SK-N-SH (cell line): ENCODE measurements around the gene C15orf40. TPM values are rescaled to one million over a fixed set of nuclear protein-coding genes. Genes with fewer than 3 reads are reported as not detected.
A peak's percentile ranks its signal among the peaks of the same experiment; 100 is the strongest.

Experiments
- CTCF ChIA-PET: fragments of 300-600, 350-600 bp; formaldehyde crosslinking; extraction: SDS; loops from one replicate; lab custom pipeline; 2021; lab: Yijun Ruan, JAX
- POLR2A ChIA-PET: fragments of 350-600 bp; sonication (Branson Sonifier 250); formaldehyde crosslinking; extraction: SDS; loops from one replicate; lab custom pipeline; 2020; ENCODE audit warnings: antibody characterized with exemption, inconsistent platforms; lab: Yijun Ruan, JAX
- DNase-seq: peaks from one replicate; pipeline ENCODE4 v3.0.0; 2012
- H2AFZ ChIP-seq: fragments of 200-600 bp; sonication (generic); 2 replicates; pipeline ENCODE4 v1.8.1; 2016; ENCODE audit warnings: antibody characterized with exemption, mild to moderate bottlenecking, low read depth
- H3F3A ChIP-seq: fragments of 200-600 bp; sonication (generic); replicated peaks from 2 replicates; pipeline ENCODE3; 2016; ENCODE audit warnings: antibody characterized with exemption, mild to moderate bottlenecking; ENCODE audit not compliant: insufficient read depth
- H3K27ac ChIP-seq, 2 experiments: fragments of 200-500 bp in 1 of 2; fragments of 200-600 bp in 1 of 2; sonication (Bioruptor generic) in 1 of 2; sonication (generic), shearing (Covaris generic) in 1 of 2; 2 replicates each; pipeline versions ENCODE4 v1.5.1 to v1.6.1; 2014 to 2016; ENCODE audit warnings: low read depth in 2 of 2, inconsistent platforms in 1 of 2, low read length in 1 of 2, mild to moderate bottlenecking in 1 of 2, mixed read lengths in 1 of 2
- H3K27me3 ChIP-seq: fragments of 200-600 bp; sonication (generic), shearing (Covaris generic); 2 replicates; pipeline ENCODE4 v1.6.1; 2016; ENCODE audit warnings: mixed run types; ENCODE audit not compliant: insufficient read depth
- H3K36me3 ChIP-seq, 2 experiments: fragments of 200-500 bp in 1 of 2; fragments of 200-600 bp in 1 of 2; sonication (Bioruptor generic) in 1 of 2; sonication (generic) in 1 of 2; replicated peaks in 1 of 2; 2 replicates each; pipeline versions ENCODE3 to v1.5.1; 2014 to 2016; ENCODE audit warnings: low read length in 1 of 2, mild to moderate bottlenecking in 1 of 2; ENCODE audit not compliant: insufficient read depth in 2 of 2, control insufficient read depth in 1 of 2
- H3K4me1 ChIP-seq, 2 experiments: fragments of 200-500 bp in 1 of 2; fragments of 200-600 bp in 1 of 2; sonication (Bioruptor generic) in 1 of 2; sonication (generic), shearing (Covaris generic) in 1 of 2; 2 replicates each; pipeline versions ENCODE4 v1.5.1 to v1.6.1; 2014 to 2016; ENCODE audit warnings: low read depth in 1 of 2, low read length in 1 of 2, mixed run types in 1 of 2; ENCODE audit not compliant: insufficient read depth in 2 of 2, control insufficient read depth in 1 of 2
- H3K4me2 ChIP-seq: fragments of 200-600 bp; sonication (generic), shearing (Covaris generic); 2 replicates; pipeline ENCODE4 v1.6.1; 2017; ENCODE audit warnings: mixed run types
- H3K4me3 ChIP-seq, 2 experiments: fragments of 200-500 bp in 1 of 2; fragments of 200-600 bp in 1 of 2; sonication (Bioruptor generic) in 1 of 2; sonication (generic), shearing (Covaris generic) in 1 of 2; 2 replicates each; pipeline versions ENCODE4 v1.5.1 to v1.8.1; 2014 to 2016; ENCODE audit warnings: low read depth in 2 of 2, inconsistent platforms in 1 of 2, low read length in 1 of 2, mild to moderate bottlenecking in 1 of 2, mixed read lengths in 1 of 2, moderate library complexity in 1 of 2
- H3K79me2 ChIP-seq: fragments of 200-600 bp; sonication (generic); 2 replicates; pipeline ENCODE4 v1.8.1; 2017; ENCODE audit warnings: mild to moderate bottlenecking; ENCODE audit not compliant: insufficient read depth
- H3K9ac ChIP-seq: fragments of 200-600 bp; sonication (generic); 2 replicates; pipeline ENCODE4 v1.6.1; 2017; ENCODE audit warnings: mixed run types
- H3K9me2 ChIP-seq: fragments of 200-600 bp; sonication (generic); 2 replicates; pipeline ENCODE4 v1.6.1; 2017; ENCODE audit warnings: mixed run types
- H3K9me3 ChIP-seq: fragments of 200-600 bp; sonication (generic); 2 replicates; pipeline ENCODE4 v1.6.1; 2017; ENCODE audit warnings: mixed run types, mild to moderate bottlenecking, moderate library complexity
- H4K20me1 ChIP-seq: fragments of 200-600 bp; sonication (generic); 2 replicates; pipeline ENCODE4 v1.6.1; 2017; ENCODE audit warnings: mild to moderate bottlenecking, mixed run types; ENCODE audit not compliant: insufficient read depth
- MEF2A ChIP-seq: IDR thresholded peaks from 2 replicates; pipeline ENCODE4 v1.4.0; 2012; ENCODE audit warnings: low read depth, borderline replicate concordance
- MXI1 ChIP-seq: IDR thresholded peaks from 2 replicates; pipeline ENCODE4 v1.6.1; 2012; ENCODE audit warnings: mild to moderate bottlenecking, low read depth, low read length, improper control_type of control experiment
- RAD21 ChIP-seq: IDR thresholded peaks from 2 replicates; pipeline ENCODE4 v1.6.1; 2012; ENCODE audit warnings: mild to moderate bottlenecking, low read length
- RCOR1 ChIP-seq: fragments of 150-350 bp; IDR thresholded peaks from 2 replicates; pipeline ENCODE4 v1.6.1; 2017; ENCODE audit warnings: antibody characterized with exemption, low read length
- SIN3A ChIP-seq: IDR thresholded peaks from 2 replicates; pipeline ENCODE4 v1.6.1; 2012; ENCODE audit warnings: low read depth, mild to moderate bottlenecking, low read length, moderate library complexity, borderline replicate concordance
- TEAD4 ChIP-seq: IDR thresholded peaks from 2 replicates; pipeline ENCODE4 v1.4.0; 2012; ENCODE audit warnings: mild to moderate bottlenecking, borderline replicate concordance; ENCODE audit not compliant: insufficient read depth
- WGBS: methylation state at CpG from one replicate; pipeline ENCODE4 v1.1.6; 2017; ENCODE audit warnings: low lambda C conversion rate; 5-methylcytosine and 5-hydroxymethylcytosine counted together
- polyA plus RNA-seq, 3 experiments: library from polyadenylated mRNA; depleted of rRNA; stranded (reverse); fragments of >200 nt; gene quantifications; 2 replicates each; pipeline ENCODE4 v1.2.3, GENCODE V29; 2012
- TF ChIP-seq, protein P1 (sequence below): IDR thresholded peaks from 2 replicates; pipeline ENCODE4 v1.6.1; 2012; ENCODE audit warnings: mild to moderate bottlenecking, low read depth, low read length, moderate library complexity
- TF ChIP-seq, protein P2 (sequence below): fragments of 150-350 bp; IDR thresholded peaks from 2 replicates; pipeline ENCODE4 v1.6.1; 2017; ENCODE audit warnings: antibody characterized with exemption, low read length, low read depth, borderline replicate concordance
- TF ChIP-seq, protein P3 (sequence below): IDR thresholded peaks from 2 replicates; pipeline ENCODE4 v1.4.0; 2012; ENCODE audit warnings: low read depth, borderline replicate concordance
- TF ChIP-seq, protein P4 (sequence below): IDR thresholded peaks from 2 replicates; pipeline ENCODE4; 2012

The C15orf40 gene
- polyA plus RNA-seq, 1 of the 3 experiments (the other 2 are of a cell fraction) = 44.1 TPM

DNA sequence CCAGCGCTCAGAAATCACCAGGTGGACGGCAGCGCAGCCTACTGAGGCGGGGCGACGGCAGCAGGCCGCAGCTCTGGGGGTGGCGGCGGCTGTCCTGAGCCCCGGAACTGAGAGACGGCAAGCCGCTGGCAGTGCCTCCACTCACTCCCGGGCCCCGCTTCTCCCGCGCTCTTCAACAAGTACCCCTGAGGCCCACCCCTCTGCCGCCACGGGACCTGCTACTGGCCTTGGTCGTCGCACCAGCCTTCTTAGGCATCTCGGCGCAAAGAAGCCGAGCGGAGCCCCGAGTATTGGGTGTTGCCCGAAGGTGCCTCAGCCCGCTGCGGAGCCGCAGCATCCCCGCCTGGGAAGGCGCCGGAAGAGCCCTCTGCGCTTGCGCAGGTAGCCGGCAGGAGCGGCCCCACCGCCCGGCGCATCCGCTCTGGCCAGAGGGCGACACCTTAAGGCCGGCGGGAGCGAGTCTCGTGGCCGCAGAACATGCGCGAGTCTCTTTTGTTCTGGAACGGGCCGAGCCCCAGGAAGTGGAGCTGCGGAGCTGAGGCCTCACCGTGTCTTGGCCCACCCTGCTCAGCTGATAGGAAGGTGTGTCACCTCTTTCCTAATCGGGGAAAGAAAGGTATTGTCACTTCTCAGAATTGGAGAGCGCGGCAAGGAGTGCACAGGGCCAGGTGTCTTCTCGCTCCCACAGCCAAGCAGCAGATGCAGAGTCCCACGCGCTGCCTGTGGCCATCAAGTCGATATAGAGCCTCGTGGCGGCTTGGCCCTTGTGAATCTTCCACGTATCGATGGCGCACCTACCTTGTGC, at the start of gene C15orf40 (continued):
- peak; percentile 89; the same call in 1 of the 2 replicates for TF ChIP-seq MXI1
- peak; percentile 49; the same call in 1 of the 2 replicates for TF ChIP-seq SIN3A
- TF ChIP-seq MEF2A = no peak
- TF ChIP-seq TEAD4 = no peak; the same call in 1 of the 2 replicates
- TF ChIP-seq, protein P1, sequence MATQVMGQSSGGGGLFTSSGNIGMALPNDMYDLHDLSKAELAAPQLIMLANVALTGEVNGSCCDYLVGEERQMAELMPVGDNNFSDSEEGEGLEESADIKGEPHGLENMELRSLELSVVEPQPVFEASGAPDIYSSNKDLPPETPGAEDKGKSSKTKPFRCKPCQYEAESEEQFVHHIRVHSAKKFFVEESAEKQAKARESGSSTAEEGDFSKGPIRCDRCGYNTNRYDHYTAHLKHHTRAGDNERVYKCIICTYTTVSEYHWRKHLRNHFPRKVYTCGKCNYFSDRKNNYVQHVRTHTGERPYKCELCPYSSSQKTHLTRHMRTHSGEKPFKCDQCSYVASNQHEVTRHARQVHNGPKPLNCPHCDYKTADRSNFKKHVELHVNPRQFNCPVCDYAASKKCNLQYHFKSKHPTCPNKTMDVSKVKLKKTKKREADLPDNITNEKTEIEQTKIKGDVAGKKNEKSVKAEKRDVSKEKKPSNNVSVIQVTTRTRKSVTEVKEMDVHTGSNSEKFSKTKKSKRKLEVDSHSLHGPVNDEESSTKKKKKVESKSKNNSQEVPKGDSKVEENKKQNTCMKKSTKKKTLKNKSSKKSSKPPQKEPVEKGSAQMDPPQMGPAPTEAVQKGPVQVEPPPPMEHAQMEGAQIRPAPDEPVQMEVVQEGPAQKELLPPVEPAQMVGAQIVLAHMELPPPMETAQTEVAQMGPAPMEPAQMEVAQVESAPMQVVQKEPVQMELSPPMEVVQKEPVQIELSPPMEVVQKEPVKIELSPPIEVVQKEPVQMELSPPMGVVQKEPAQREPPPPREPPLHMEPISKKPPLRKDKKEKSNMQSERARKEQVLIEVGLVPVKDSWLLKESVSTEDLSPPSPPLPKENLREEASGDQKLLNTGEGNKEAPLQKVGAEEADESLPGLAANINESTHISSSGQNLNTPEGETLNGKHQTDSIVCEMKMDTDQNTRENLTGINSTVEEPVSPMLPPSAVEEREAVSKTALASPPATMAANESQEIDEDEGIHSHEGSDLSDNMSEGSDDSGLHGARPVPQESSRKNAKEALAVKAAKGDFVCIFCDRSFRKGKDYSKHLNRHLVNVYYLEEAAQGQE = 0 out of 2 replicates have a peak, but pooled peaks have one; percentile 39
- TF ChIP-seq, protein P2, sequence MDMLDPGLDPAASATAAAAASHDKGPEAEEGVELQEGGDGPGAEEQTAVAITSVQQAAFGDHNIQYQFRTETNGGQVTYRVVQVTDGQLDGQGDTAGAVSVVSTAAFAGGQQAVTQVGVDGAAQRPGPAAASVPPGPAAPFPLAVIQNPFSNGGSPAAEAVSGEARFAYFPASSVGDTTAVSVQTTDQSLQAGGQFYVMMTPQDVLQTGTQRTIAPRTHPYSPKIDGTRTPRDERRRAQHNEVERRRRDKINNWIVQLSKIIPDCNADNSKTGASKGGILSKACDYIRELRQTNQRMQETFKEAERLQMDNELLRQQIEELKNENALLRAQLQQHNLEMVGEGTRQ = no peak
- 0 out of 2 replicates have a peak, but pooled peaks have one; percentile 18 for TF ChIP-seq RAD21

DNA sequence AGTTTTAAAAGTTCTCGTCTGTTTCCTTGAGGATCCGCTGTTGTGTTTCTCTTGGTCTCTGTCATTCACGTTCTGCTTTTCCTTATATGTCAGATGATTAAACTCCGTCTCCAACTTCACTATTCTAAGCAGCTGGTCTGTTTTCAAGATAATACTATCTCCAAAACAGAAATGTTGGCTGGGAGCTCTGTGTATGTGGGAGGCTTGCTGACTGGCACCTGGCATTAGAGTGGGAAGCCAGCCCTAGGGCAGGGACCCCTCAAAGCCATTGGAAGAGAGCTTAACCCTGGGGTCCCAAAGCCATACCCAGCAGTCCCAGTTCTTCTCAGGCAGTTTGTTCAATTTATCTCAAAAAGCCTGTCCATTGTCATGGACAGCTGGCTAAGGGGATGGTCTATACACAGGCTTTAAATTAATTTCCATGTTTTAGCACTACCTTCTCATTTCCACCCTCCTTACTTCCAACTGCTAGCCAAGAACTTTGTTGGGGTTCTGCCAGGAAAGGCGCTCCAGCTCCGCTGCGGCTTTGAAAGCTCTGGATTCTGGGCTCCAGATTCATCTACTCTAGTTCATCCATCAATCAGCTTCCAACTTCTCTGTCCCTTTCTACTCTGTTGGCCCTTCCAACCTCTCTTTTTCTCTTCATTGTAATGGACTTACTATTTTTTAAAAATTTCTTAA, 46.4 kb upstream of the C15orf40 start:
- peaks cover 58% of the 10 kb centered on the region for H4K20me1 ChIP-seq
- H3K9ac ChIP-seq = no peak overlapping the region
- no peaks in the 10 kb centered on the region for H3K9me2 ChIP-seq
- no peaks in the 10 kb centered on the region for H3K27me3 ChIP-seq
- ChIA-PET CTCF (interaction anchor here (1.2 kb wide), 3 partner anchors 9 to 47 kb away, joined by 3 to 5 read pairs (median 4); partner anchors contain the start of gene C15orf40), POLR2A (interaction anchor here (1.6 kb wide), 1 partner anchor 9 kb away, joined by 6 read pairs; the partner anchor contains the start of gene BTBD1)
- H3K9me3 ChIP-seq = no peaks in the 10 kb centered on the region
- 94% methylated on average over 7 of the region's 7 CpGs for WGBS
- H3K4me1 ChIP-seq = peaks cover 12 to 15% of the 10 kb centered on the region in 2 experiments; a peak in 3 of 4 replicates
- no peaks in the 10 kb centered on the region for H3F3A ChIP-seq
- DNase-seq = no peak
- H3K79me2 ChIP-seq = peaks cover 83% of the 10 kb centered on the region
- TF ChIP-seq RCOR1 (no peak), TEAD4 (no peak), SIN3A (no peak)
- TF ChIP-seq, protein P3, sequence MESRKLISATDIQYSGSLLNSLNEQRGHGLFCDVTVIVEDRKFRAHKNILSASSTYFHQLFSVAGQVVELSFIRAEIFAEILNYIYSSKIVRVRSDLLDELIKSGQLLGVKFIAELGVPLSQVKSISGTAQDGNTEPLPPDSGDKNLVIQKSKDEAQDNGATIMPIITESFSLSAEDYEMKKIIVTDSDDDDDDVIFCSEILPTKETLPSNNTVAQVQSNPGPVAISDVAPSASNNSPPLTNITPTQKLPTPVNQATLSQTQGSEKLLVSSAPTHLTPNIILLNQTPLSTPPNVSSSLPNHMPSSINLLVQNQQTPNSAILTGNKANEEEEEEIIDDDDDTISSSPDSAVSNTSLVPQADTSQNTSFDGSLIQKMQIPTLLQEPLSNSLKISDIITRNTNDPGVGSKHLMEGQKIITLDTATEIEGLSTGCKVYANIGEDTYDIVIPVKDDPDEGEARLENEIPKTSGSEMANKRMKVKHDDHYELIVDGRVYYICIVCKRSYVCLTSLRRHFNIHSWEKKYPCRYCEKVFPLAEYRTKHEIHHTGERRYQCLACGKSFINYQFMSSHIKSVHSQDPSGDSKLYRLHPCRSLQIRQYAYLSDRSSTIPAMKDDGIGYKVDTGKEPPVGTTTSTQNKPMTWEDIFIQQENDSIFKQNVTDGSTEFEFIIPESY = no peak
- TF ChIP-seq, protein P2 = no peak
- TF ChIP-seq, protein P4, sequence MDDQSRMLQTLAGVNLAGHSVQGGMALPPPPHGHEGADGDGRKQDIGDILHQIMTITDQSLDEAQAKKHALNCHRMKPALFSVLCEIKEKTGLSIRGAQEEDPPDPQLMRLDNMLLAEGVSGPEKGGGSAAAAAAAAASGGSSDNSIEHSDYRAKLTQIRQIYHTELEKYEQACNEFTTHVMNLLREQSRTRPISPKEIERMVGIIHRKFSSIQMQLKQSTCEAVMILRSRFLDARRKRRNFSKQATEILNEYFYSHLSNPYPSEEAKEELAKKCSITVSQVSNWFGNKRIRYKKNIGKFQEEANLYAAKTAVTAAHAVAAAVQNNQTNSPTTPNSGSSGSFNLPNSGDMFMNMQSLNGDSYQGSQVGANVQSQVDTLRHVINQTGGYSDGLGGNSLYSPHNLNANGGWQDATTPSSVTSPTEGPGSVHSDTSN = no peak
- H2AFZ ChIP-seq = no peak overlapping the region
- H3K4me2 ChIP-seq = no peak overlapping the region
- H3K27ac ChIP-seq = no peak overlapping the region
- H3K4me3 ChIP-seq = no peak overlapping the region
- H3K36me3 ChIP-seq = peaks cover 24% of the 10 kb centered on the region in 2 experiments
